SK-N-SH treated with all-trans-retinoic acid at 6 μM for 48 hours (cell line): ENCODE results near the gene RDH11.

Source experiments
- ATAC-seq: fragments of 200-7000 bp; cut with Tn5 transposase; 3 replicates; pipeline ENCODE4 v1.9.1; 2020; ENCODE audit warnings: mild to moderate bottlenecking, moderate library complexity
- ARNTL ChIP-seq: fragments of 450-650 bp; formaldehyde crosslinking; IDR thresholded peaks from 2 replicates; pipeline ENCODE4 v1.5.0; 2020; ENCODE audit warnings: low read depth, mild to moderate bottlenecking, moderate library complexity, borderline replicate concordance
- GLIS3 ChIP-seq: fragments of 250-450 bp; sonication (Bioruptor Pico); IDR thresholded peaks from 2 replicates; pipeline ENCODE4 v1.5.0; 2020; ENCODE audit warnings: mild to moderate bottlenecking, moderate library complexity
- OSR1 ChIP-seq: fragments of 250-450 bp; sonication (Bioruptor Pico); IDR thresholded peaks from 2 replicates; pipeline ENCODE4 v1.8.0; 2022; ENCODE audit warnings: moderate library complexity, mild to moderate bottlenecking, inconsistent platforms
- POU6F1 ChIP-seq: fragments of 250-450 bp; sonication (Bioruptor Pico); IDR thresholded peaks from 2 replicates; pipeline ENCODE4 v1.8.0; 2021; ENCODE audit warnings: low read depth, mild to moderate bottlenecking, moderate library complexity, borderline replicate concordance
- RARB ChIP-seq: fragments of 250-450 bp; sonication (Bioruptor Pico); IDR thresholded peaks from 2 replicates; pipeline ENCODE4 v1.8.0; 2021; ENCODE audit warnings: mild to moderate bottlenecking, moderate library complexity
- TCF4 ChIP-seq: fragments of 250-450 bp; sonication (Bioruptor Pico); IDR thresholded peaks from 2 replicates; pipeline ENCODE4 v1.8.0; 2021; ENCODE audit warnings: mild to moderate bottlenecking, moderate library complexity, borderline replicate concordance
- TOX ChIP-seq: fragments of 250-450 bp; sonication (Bioruptor Pico); IDR thresholded peaks from 2 replicates; pipeline ENCODE4 v1.8.0; 2021; ENCODE audit warnings: mild to moderate bottlenecking, moderate library complexity, borderline replicate concordance
- TSHZ2 ChIP-seq: fragments of 250-450 bp; sonication (Bioruptor Pico); IDR thresholded peaks from 2 replicates; pipeline ENCODE4 v1.5.0; 2020; ENCODE audit warnings: mild to moderate bottlenecking, moderate library complexity
- ZNF565 ChIP-seq: fragments of 450-650 bp; formaldehyde crosslinking; conservative IDR thresholded peaks from 2 replicates; pipeline ENCODE4 v1.5.0; 2020; ENCODE audit warnings: low read depth, mild to moderate bottlenecking, moderate library complexity
- ZNF8 ChIP-seq: fragments of 450-650 bp; formaldehyde crosslinking; IDR thresholded peaks from 2 replicates; pipeline ENCODE4 v1.5.0; 2020; ENCODE audit warnings: mild to moderate bottlenecking, moderate library complexity
- TF ChIP-seq, protein P1 (sequence below): fragments of 250-450 bp; sonication (Bioruptor Pico); IDR thresholded peaks from 2 replicates; pipeline ENCODE4 v1.8.0; 2020; ENCODE audit warnings: mild to moderate bottlenecking, moderate library complexity, borderline replicate concordance
- TF ChIP-seq, protein P2 (sequence below): fragments of 250-450 bp; sonication (Bioruptor Pico); IDR thresholded peaks from 2 replicates; pipeline ENCODE4 v1.5.1; 2020; ENCODE audit warnings: low read depth, mild to moderate bottlenecking, moderate library complexity

The RDH11 gene

DNA sequence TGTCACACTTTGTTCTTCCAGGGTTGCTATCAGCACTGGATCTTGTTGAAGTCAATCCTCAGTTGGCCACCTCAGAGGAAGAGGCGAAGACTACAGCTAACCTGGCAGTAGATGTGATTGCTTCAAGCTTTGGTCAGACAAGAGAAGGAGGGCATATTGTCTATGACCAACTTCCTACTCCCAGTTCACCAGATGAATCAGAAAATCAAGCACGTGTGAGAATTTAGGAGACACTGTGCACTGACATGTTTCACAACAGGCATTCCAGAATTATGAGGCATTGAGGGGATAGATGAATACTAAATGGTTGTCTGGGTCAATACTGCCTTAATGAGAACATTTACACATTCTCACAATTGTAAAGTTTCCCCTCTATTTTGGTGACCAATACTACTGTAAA, 44.9 kb downstream of the RDH11 start:
- TF ChIP-seq, protein P1, sequence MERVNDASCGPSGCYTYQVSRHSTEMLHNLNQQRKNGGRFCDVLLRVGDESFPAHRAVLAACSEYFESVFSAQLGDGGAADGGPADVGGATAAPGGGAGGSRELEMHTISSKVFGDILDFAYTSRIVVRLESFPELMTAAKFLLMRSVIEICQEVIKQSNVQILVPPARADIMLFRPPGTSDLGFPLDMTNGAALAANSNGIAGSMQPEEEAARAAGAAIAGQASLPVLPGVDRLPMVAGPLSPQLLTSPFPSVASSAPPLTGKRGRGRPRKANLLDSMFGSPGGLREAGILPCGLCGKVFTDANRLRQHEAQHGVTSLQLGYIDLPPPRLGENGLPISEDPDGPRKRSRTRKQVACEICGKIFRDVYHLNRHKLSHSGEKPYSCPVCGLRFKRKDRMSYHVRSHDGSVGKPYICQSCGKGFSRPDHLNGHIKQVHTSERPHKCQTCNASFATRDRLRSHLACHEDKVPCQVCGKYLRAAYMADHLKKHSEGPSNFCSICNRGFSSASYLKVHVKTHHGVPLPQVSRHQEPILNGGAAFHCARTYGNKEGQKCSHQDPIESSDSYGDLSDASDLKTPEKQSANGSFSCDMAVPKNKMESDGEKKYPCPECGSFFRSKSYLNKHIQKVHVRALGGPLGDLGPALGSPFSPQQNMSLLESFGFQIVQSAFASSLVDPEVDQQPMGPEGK (CRISPR knock-in tag), result no peak
- TF ChIP-seq GLIS3 (CRISPR knock-in tag) (no peak), TSHZ2 (no peak), RARB (CRISPR knock-in tag) (no peak)
- ATAC-seq, result no peak

GRCh38 chr14:67650151-67650550, 45.4 kb downstream of the RDH11 start:
- TF ChIP-seq GLIS3 (CRISPR knock-in tag), result no peak
- TF ChIP-seq ZNF8 (CRISPR knock-in tag), result no peak
- TF ChIP-seq OSR1 (CRISPR knock-in tag), result no peak
- no peak for TF ChIP-seq POU6F1
- TF ChIP-seq, protein P2, sequence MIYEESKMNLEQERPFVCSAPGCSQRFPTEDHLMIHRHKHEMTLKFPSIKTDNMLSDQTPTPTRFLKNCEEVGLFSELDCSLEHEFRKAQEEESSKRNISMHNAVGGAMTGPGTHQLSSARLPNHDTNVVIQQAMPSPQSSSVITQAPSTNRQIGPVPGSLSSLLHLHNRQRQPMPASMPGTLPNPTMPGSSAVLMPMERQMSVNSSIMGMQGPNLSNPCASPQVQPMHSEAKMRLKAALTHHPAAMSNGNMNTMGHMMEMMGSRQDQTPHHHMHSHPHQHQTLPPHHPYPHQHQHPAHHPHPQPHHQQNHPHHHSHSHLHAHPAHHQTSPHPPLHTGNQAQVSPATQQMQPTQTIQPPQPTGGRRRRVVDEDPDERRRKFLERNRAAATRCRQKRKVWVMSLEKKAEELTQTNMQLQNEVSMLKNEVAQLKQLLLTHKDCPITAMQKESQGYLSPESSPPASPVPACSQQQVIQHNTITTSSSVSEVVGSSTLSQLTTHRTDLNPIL (CRISPR knock-in tag), result no peak
- ATAC-seq, result no peak

DNA sequence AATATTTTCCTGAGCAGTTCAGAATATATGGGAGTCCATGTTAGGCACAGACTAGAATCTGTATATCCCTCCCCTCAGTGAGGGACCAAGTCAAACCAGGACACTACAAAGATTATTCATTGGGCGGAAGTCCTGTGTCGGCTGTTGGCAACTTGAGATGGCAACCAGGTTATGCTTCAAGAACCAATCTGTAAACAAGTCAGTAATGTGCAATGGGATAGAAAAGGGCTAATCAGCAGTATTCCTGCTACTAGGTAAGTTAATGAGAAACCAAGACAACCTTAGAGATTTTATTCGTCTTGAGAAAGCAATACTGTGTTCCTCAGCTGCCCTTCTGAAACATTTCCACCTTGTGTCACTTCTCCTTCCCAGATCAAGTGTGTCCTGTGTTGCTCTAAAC, 49.4 kb downstream of the RDH11 start:
- ATAC-seq, result no peak
- TF ChIP-seq TSHZ2, result no peak
- no peak for TF ChIP-seq ZNF8 (CRISPR knock-in tag)
- TF ChIP-seq OSR1 (CRISPR knock-in tag), result no peak
- TF ChIP-seq GLIS3 (CRISPR knock-in tag), result no peak
- no peak for TF ChIP-seq ZNF565 (CRISPR knock-in tag)

GRCh38 chr14:67645414-67645813, 50.1 kb downstream of the RDH11 start:
- TF ChIP-seq TOX (no peak), TCF4 (CRISPR knock-in tag) (no peak), GLIS3 (CRISPR knock-in tag) (no peak)
- TF ChIP-seq, protein P1 (CRISPR knock-in tag), result no peak
- TF ChIP-seq, all 23 proteins: peak for 0
- no peak for ATAC-seq

- ATAC-seq, result peak; percentile 27; the same call in 1 of the 3 replicates
- TF ChIP-seq ARNTL, result no peak
- no peak for TF ChIP-seq TSHZ2
These were observed 51.1 kb downstream of the RDH11 start for GRCh38 chr14:67644428-67644827.
